K562 (cell line): ENCODE measurements around the gene GUK1. TPM values are rescaled to one million over a fixed set of nuclear protein-coding genes. Genes with fewer than 3 reads are reported as not detected.

Experiments
- ATAC-seq: fragments of 200-7000 bp; cut with Tn5 transposase; 3 replicates; pipeline ENCODE4 v1.9.1; 2020; ENCODE audit warnings: moderate library complexity
- BruUV-seq: library from RNA; stranded (reverse); fragments of 400-500 nt; replicated peaks from 2 replicates; lab custom pipeline; 2021; lab: Mats Ljungman, UMichigan
- CTCF ChIA-PET: fragments of 300-600 bp; formaldehyde crosslinking; extraction: SDS; loops from one replicate; lab custom pipeline; 2021; ENCODE audit warnings: low intra/inter-chr PET ratio; lab: Yijun Ruan, JAX
- POLR2A ChIA-PET: fragments of 300-600, 350-650 bp; sonication (Branson Sonifier 250); formaldehyde crosslinking; extraction: SDS; loops from one replicate; lab custom pipeline; 2021; ENCODE audit warnings: antibody characterized with exemption, inconsistent platforms; lab: Yijun Ruan, JAX
- DNase-seq, 4 experiments: peaks; one replicate each; pipeline versions ENCODE4 v3.0.0 to v3.0.0-alpha.2; 2011 to 2018; ENCODE audit warnings: low spot score in 3 of 4, mixed read lengths in 3 of 4; ENCODE audit errors: extremely low read depth in 1 of 4
- FAIRE-seq: peaks from 2 replicates; lab custom pipeline; 2011; peaks lifted over from hg19 to GRCh38; lab: Jason Lieb, UNC
- H2AFZ ChIP-seq: 2 replicates; pipeline ENCODE4 v1.6.0; 2011; ENCODE audit warnings: low read depth, low read length, control low read depth, inconsistent platforms
- H3K27ac ChIP-seq: fragments of 200-600 bp; 3 replicates; pipeline ENCODE4 v1.8.0; 2011; ENCODE audit warnings: low read depth, mild to moderate bottlenecking, control low read depth, inconsistent platforms, low read length, moderate library complexity, mixed read lengths; ENCODE audit errors: extremely low read depth
- H3K27me3 ChIP-seq, 2 experiments: fragments of 300-600 bp in 1 of 2; 2 replicates in 1 of 2; 3 replicates in 1 of 2; pipeline versions ENCODE4 v1.6.0 to v1.8.0; 2011; ENCODE audit warnings: inconsistent platforms in 2 of 2, low read length in 2 of 2, mild to moderate bottlenecking in 1 of 2, mixed read lengths in 1 of 2, moderate library complexity in 1 of 2; ENCODE audit not compliant: control insufficient read depth in 2 of 2, insufficient read depth in 2 of 2
- H3K36me3 ChIP-seq: fragments of 300-600 bp; 3 replicates; pipeline ENCODE4 v1.8.0; 2011; ENCODE audit warnings: mild to moderate bottlenecking, low read length, inconsistent platforms; ENCODE audit not compliant: control insufficient read depth, insufficient read depth
- H3K4me1 ChIP-seq, 2 experiments: fragments of 200-600 bp in 1 of 2; replicated peaks in 1 of 2; 2 replicates in 1 of 2; 3 replicates in 1 of 2; pipeline versions ENCODE4 v1.5.1 to v1.8.0; 2011; ENCODE audit warnings: inconsistent platforms in 2 of 2, low read length in 2 of 2, mild to moderate bottlenecking in 1 of 2, mixed read lengths in 1 of 2, moderate library complexity in 1 of 2; ENCODE audit not compliant: control insufficient read depth in 2 of 2, insufficient read depth in 2 of 2
- H3K4me2 ChIP-seq: 2 replicates; pipeline ENCODE4 v1.6.1; 2011; ENCODE audit warnings: low read length, control low read depth, inconsistent platforms, mixed read lengths; ENCODE audit not compliant: insufficient read depth
- H3K4me3 ChIP-seq: fragments of 200-600 bp; sonication (generic), shearing (Covaris generic); 2 replicates; pipeline ENCODE4 v1.5.1; 2016; ENCODE audit warnings: control low read depth, inconsistent platforms
- H3K79me2 ChIP-seq: fragments of 200-600 bp; 3 replicates; pipeline ENCODE4 v1.8.0; 2011; ENCODE audit warnings: low read length, inconsistent platforms; ENCODE audit not compliant: control insufficient read depth, insufficient read depth
- H3K9ac ChIP-seq, 2 experiments: 2 replicates each; pipeline versions ENCODE4 v1.6.0 to v1.6.1; 2011; ENCODE audit warnings: low read depth in 2 of 2, low read length in 2 of 2, control low read depth in 1 of 2, inconsistent platforms in 1 of 2, mild to moderate bottlenecking in 1 of 2, mixed read lengths in 1 of 2; ENCODE audit not compliant: insufficient read depth in 1 of 2
- H3K9me1 ChIP-seq: one replicate; pipeline ENCODE4 v1.6.0; 2011; ENCODE audit warnings: inconsistent platforms, mild to moderate bottlenecking, low read length, moderate library complexity; ENCODE audit not compliant: control insufficient read depth, insufficient read depth
- H3K9me3 ChIP-seq: replicated peaks from 2 replicates; pipeline ENCODE4 v1.5.1; 2011; ENCODE audit warnings: low read depth, low read length, inconsistent platforms; ENCODE audit not compliant: control insufficient read depth, insufficient read depth
- H4K20me1 ChIP-seq: replicated peaks from 2 replicates; pipeline ENCODE4 v1.6.1; 2011; ENCODE audit warnings: low read length, inconsistent platforms, mixed read lengths; ENCODE audit not compliant: control insufficient read depth, insufficient read depth
- ARID1B ChIP-seq: fragments of 450-650 bp; IDR thresholded peaks from 2 replicates; pipeline ENCODE4 v1.6.1; 2016; ENCODE audit warnings: antibody characterized with exemption, mild to moderate bottlenecking, inconsistent platforms
- CBFA2T3 ChIP-seq: fragments of 450-650 bp; IDR thresholded peaks from 2 replicates; pipeline ENCODE4 v1.6.1; 2017
- EP300 ChIP-seq: IDR thresholded peaks from 2 replicates; pipeline ENCODE4 v1.6.1; 2012; ENCODE audit warnings: low read length, improper control_type of control experiment
- LEF1 ChIP-seq: fragments of 450-650 bp; IDR thresholded peaks from 2 replicates; pipeline ENCODE4 v1.6.1; 2016; ENCODE audit warnings: mild to moderate bottlenecking
- RCOR1 ChIP-seq, 2 experiments: IDR thresholded peaks; 2 replicates each; pipeline ENCODE4 v1.6.1; 2012; ENCODE audit warnings: low read depth in 2 of 2, low read length in 2 of 2, borderline replicate concordance in 1 of 2, improper control_type of control experiment in 1 of 2
- RFX1 ChIP-seq: fragments of 450-650 bp; IDR thresholded peaks from 2 replicates; pipeline ENCODE4 v1.6.1; 2016; ENCODE audit warnings: mild to moderate bottlenecking, moderate library complexity
- ZKSCAN8 ChIP-seq: fragments of 200-800 bp; sonication (Bioruptor generic); IDR thresholded peaks from 2 replicates; pipeline ENCODE4 v1.6.1; 2016; ENCODE audit warnings: missing genetic modification characterization, missing compliant biosample characterization
- ZNF436 ChIP-seq: fragments of 250-450, 450-650 bp; sonication (Bioruptor Pico); formaldehyde crosslinking; IDR thresholded peaks from 2 replicates; pipeline ENCODE4 v1.7.0; 2020; ENCODE audit warnings: mild to moderate bottlenecking
- WGBS: fragments of 100-300 bp; shearing (Covaris generic); methylation state at CpG from one replicate; pipeline ENCODE4 v1.1.6; 2016; ENCODE audit warnings: low coverage, mixed read lengths; ENCODE audit not compliant: insufficient coverage; ENCODE audit errors: missing lambda C conversion rate; 5-methylcytosine and 5-hydroxymethylcytosine counted together
- in situ Hi-C: fragments of 300-500 bp; cut with MboI; formaldehyde crosslinking; loops from 4 replicates; pipeline ENCODE4 v1.15.0; 2018; ENCODE audit warnings: inconsistent platforms, mixed read lengths
- intact Hi-C: fragments of 100-400 bp; cut with micrococcal nuclease; formaldehyde crosslinking; loops from 2 replicates; pipeline ENCODE4 v1.14.2; 2022
- polyA plus RNA-seq, 8 experiments: library from polyadenylated mRNA; depleted of rRNA in 4 of 8; stranded (reverse) in 5 of 8; unstranded in 3 of 8; fragments of >200 nt; fragmentation: Nextera tagmentation in 2 of 8; fragmentation: Illumina TruSeq in 1 of 8; extraction: Ambion mirVana in 2 of 8; extraction: Trizol in 1 of 8; gene quantifications; 2 replicates each; pipeline versions ENCODE4 v1.2.1 to v1.2.3, GENCODE V29; 2011 to 2014; ENCODE audit warnings: inconsistent platforms in 1 of 8, missing spikeins in 1 of 8
- total RNA-seq, 7 experiments: library from RNA; depleted of rRNA in 6 of 7; stranded (reverse); fragments of >200 nt in 6 of 7; fragmentation: Illumina TruSeq in 2 of 7; extraction: Trizol in 2 of 7; gene quantifications; 2 replicates each; pipeline versions ENCODE4 v1.2.1 to v1.2.3, GENCODE V29; 2011 to 2021; ENCODE audit warnings: low replicate concordance in 1 of 7

Gene GUK1
- total and polyA plus RNA-seq, 9 of the 15 experiments (the other 6 are each of a cell fraction or from before 2014, with no cell fraction given), result 7.0 to 331 (median 132) TPM

GRCh38 chr1:228194436-228194835 is 54.4 kb downstream of the GUK1 start:
- TF ChIP-seq RFX1 (peak; percentile 83), RCOR1 (IDR thresholded peaks at IDR 0.05; ENCODE audit: borderline replicate concordance in 1 of 2, low read depth in 2 of 2, low read length in 2 of 2) (peak in 1 of 2 experiments; percentile 44; a peak in 1 of 4 replicates), ZNF436 (CRISPR knock-in tag) (no peak), EP300 (peak; percentile 8; the same call in 1 of the 2 replicates), CBFA2T3 (peak; percentile 49), ZKSCAN8 (CRISPR knock-in tag) (no peak), ARID1B (0 out of 2 replicates have a peak, but pooled peaks have one; percentile 12), LEF1 (peak; percentile 49; the same call in 1 of the 2 replicates)
- H3K4me2 ChIP-seq, result no peak overlapping the region
- intact Hi-C loops (no loop called here), in situ Hi-C loops (no loop called here)
- H3K9me1 ChIP-seq, result no peaks in the 10 kb centered on the region
- H3K4me3 ChIP-seq, result no peak overlapping the region
- no TSS peak for BruUV-seq
- no peak overlapping the region for H3K9ac ChIP-seq
- ATAC-seq (peak; percentile 18; the same call in 1 of the 3 replicates), FAIRE-seq (no peak), DNase-seq (peak in 2 of 4 experiments; percentile 52 to 63)
- H3K4me1 ChIP-seq, result peaks cover 4 to 6% of the 10 kb centered on the region in 2 experiments; a peak in 4 of 5 replicates
- H3K79me2 ChIP-seq, result no peaks in the 10 kb centered on the region
- POLR2A ChIA-PET, result interaction anchor here (0.7 kb wide), 1 partner anchor 8 kb away, joined by 4 read pairs; no protein-coding TSS in a partner anchor
- no peaks in the 10 kb centered on the region for H4K20me1 ChIP-seq
- no peak overlapping the region for H3K27ac ChIP-seq
- peaks cover 8% of the 10 kb centered on the region for H3K9me3 ChIP-seq
- H2AFZ ChIP-seq, result no peak overlapping the region
- 7% methylated on average over 3 of the region's 3 CpGs for WGBS
- no peaks in the 10 kb centered on the region; a peak in 1 of 5 replicates for H3K27me3 ChIP-seq
- H3K36me3 ChIP-seq, result no peaks in the 10 kb centered on the region
- CTCF ChIA-PET, result no interaction called here
